HuH-7 (cell line): Measurements from ENCODE around the gene ABCC4.

ENCODE experiments used
- DNase-seq: peaks from one replicate; pipeline ENCODE4 v3.0.0; 2011; ENCODE audit warnings: low spot score

Gene ABCC4

GRCh38 chr13:94992036-94992960, 309.0 kb downstream of the ABCC4 start:
- DNase-seq: no peak

GRCh38 chr13:94988654-94989053, 312.6 kb downstream of the ABCC4 start:
- DNase-seq: no peak

GRCh38 chr13:94987869-94988268, 313.4 kb downstream of the ABCC4 start:
- no peak for DNase-seq

GRCh38 chr13:94987081-94987480, 314.2 kb downstream of the ABCC4 start:
- DNase-seq: no peak

- no peak for DNase-seq
Observed at GRCh38 chr13:94984958-94985357, 316.3 kb downstream of the ABCC4 start.

GRCh38 chr13:94978516-94978915, 322.7 kb downstream of the ABCC4 start:
- DNase-seq: no peak

- no peak for DNase-seq
Observed at GRCh38 chr13:94974015-94974951, 327.0 kb downstream of the ABCC4 start.

GRCh38 chr13:94972262-94972661, 329.0 kb downstream of the ABCC4 start:
- DNase-seq: no peak
